Neural cell (in vitro differentiated cells): ENCODE measurements around the gene LUC7L2. TPM values are rescaled to one million over a fixed set of nuclear protein-coding genes. Genes with fewer than 3 reads are reported as not detected.
"Not testable (repeated sequence)": the region's sequence is repeated elsewhere in the genome, so short reads cannot be mapped to it uniquely, and the experiment has no call there.

ENCODE experiments used
- H2AFZ ChIP-seq: fragments of 200-600, 300-800 bp; sonication (generic), shearing (Covaris generic); 2 replicates; pipeline ENCODE4 v1.6.0; 2014; ENCODE audit warnings: low read depth, mild to moderate bottlenecking, antibody characterized with exemption, low read length, moderate library complexity
- H3F3A ChIP-seq: fragments of 200-600 bp; shearing (Covaris generic); 2 replicates; pipeline ENCODE4 v1.6.1; 2016; ENCODE audit warnings: mild to moderate bottlenecking, moderate library complexity, mixed read lengths, antibody characterized with exemption, low read length; ENCODE audit not compliant: insufficient read depth, poor library complexity, severe bottlenecking
- H3K27ac ChIP-seq: fragments of 200-600, 300-800 bp; sonication (generic), shearing (Covaris generic); 2 replicates; pipeline ENCODE4 v1.5.1; 2014; ENCODE audit warnings: mild to moderate bottlenecking, low read length, moderate library complexity
- H3K27me3 ChIP-seq: fragments of 300-800, 200-600 bp; sonication (generic), shearing (Covaris generic); 2 replicates; pipeline ENCODE4 v1.6.0; 2014; ENCODE audit warnings: mild to moderate bottlenecking, low read depth, low read length, moderate library complexity; ENCODE audit not compliant: insufficient read depth
- H3K36me3 ChIP-seq: fragments of 300-800, 200-600 bp; sonication (generic), shearing (Covaris generic); 2 replicates; pipeline ENCODE4 v1.5.1; 2014; ENCODE audit warnings: mild to moderate bottlenecking, antibody characterized with exemption, low read length, moderate library complexity; ENCODE audit not compliant: insufficient read depth
- H3K4me2 ChIP-seq: fragments of 300-800, 200-600 bp; sonication (generic), shearing (Covaris generic); 2 replicates; pipeline ENCODE4 v1.6.0; 2014; ENCODE audit warnings: mild to moderate bottlenecking, low read length
- H3K4me3 ChIP-seq: fragments of 300-800, 200-600 bp; sonication (generic), shearing (Covaris generic); 2 replicates; pipeline ENCODE4 v1.5.1; 2014; ENCODE audit warnings: mild to moderate bottlenecking, low read length, moderate library complexity
- H3K79me2 ChIP-seq: fragments of 200-600 bp; shearing (Covaris generic); replicated peaks from 2 replicates; pipeline ENCODE4 v1.6.0; 2014; ENCODE audit warnings: mild to moderate bottlenecking, low read length, moderate library complexity; ENCODE audit not compliant: insufficient read depth
- H3K9ac ChIP-seq: fragments of 300-800, 200-600 bp; sonication (generic), shearing (Covaris generic); 2 replicates; pipeline ENCODE4 v1.6.1; 2016; ENCODE audit warnings: mild to moderate bottlenecking, low read length, mixed read lengths
- H3K9me2 ChIP-seq: fragments of 200-600 bp; shearing (Covaris generic); 2 replicates; pipeline ENCODE4 v1.6.1; 2016; ENCODE audit warnings: mild to moderate bottlenecking, low read length, mixed read lengths; ENCODE audit not compliant: insufficient read depth
- H3K9me3 ChIP-seq: fragments of 200-600, 300-800 bp; sonication (generic), shearing (Covaris generic); 2 replicates; pipeline ENCODE4 v1.6.1; 2016; ENCODE audit warnings: mild to moderate bottlenecking, mixed run types, low read length, moderate library complexity, mixed read lengths
- H4K20me1 ChIP-seq: fragments of 200-600 bp; shearing (Covaris generic); 2 replicates; pipeline ENCODE4 v1.6.1; 2016; ENCODE audit warnings: mild to moderate bottlenecking, mixed run types; ENCODE audit not compliant: insufficient read depth
- EP300 ChIP-seq: fragments of 450-650 bp; conservative IDR thresholded peaks from 2 replicates; pipeline ENCODE4 v1.6.1; 2014; ENCODE audit warnings: antibody characterized with exemption, mild to moderate bottlenecking, moderate library complexity; ENCODE audit not compliant: poor library complexity, severe bottlenecking
- EZH2 ChIP-seq: fragments of 200-600, 300-800 bp; shearing (Covaris generic), sonication (generic); IDR thresholded peaks from 2 replicates; pipeline ENCODE4 v1.6.1; 2014; ENCODE audit warnings: antibody characterized with exemption, low read length, borderline replicate concordance, mild to moderate bottlenecking; ENCODE audit not compliant: insufficient read depth, poor library complexity, severe bottlenecking
- MXI1 ChIP-seq: fragments of 450-650 bp; conservative IDR thresholded peaks from 2 replicates; pipeline ENCODE4 v1.6.1; 2014; ENCODE audit warnings: antibody characterized with exemption, mild to moderate bottlenecking; ENCODE audit not compliant: poor library complexity, severe bottlenecking
- POLR2AphosphoS5 ChIP-seq: IDR thresholded peaks from 2 replicates; pipeline ENCODE4 v1.6.1; 2012
- RAD21 ChIP-seq: fragments of 450-650 bp; conservative IDR thresholded peaks from 2 replicates; pipeline ENCODE4 v1.6.1; 2014; ENCODE audit warnings: antibody characterized with exemption, mild to moderate bottlenecking, moderate library complexity
- SMC3 ChIP-seq: fragments of 450-650 bp; conservative IDR thresholded peaks from 2 replicates; pipeline ENCODE4 v1.6.1; 2014; ENCODE audit warnings: antibody characterized with exemption, mild to moderate bottlenecking, moderate library complexity; ENCODE audit not compliant: poor library complexity
- TAF1 ChIP-seq: IDR thresholded peaks from 2 replicates; pipeline ENCODE4 v1.6.1; 2012; ENCODE audit warnings: low read depth
- polyA plus RNA-seq: library from polyadenylated mRNA; depleted of rRNA; stranded (reverse); fragments of >200 nt; gene quantifications from 2 replicates; pipeline ENCODE4 v1.2.3, GENCODE V29; 2014
- TF ChIP-seq, protein P1 (sequence below): IDR thresholded peaks from 2 replicates; pipeline ENCODE4 v1.6.1; 2012; ENCODE audit warnings: borderline replicate concordance
- TF ChIP-seq, protein P2 (sequence below): fragments of 450-650 bp; IDR thresholded peaks from 2 replicates; pipeline ENCODE4 v1.5.1; 2014; ENCODE audit warnings: antibody characterized with exemption, mild to moderate bottlenecking, moderate library complexity; ENCODE audit not compliant: poor library complexity, severe bottlenecking

The LUC7L2 gene
- polyA plus RNA-seq, 1 donor from 2014 or later: 153 TPM

- H3K27me3 ChIP-seq: no peaks in the 10 kb centered on the region
- no peak overlapping the region for H3K4me3 ChIP-seq
- no peaks in the 10 kb centered on the region for H3K36me3 ChIP-seq
- no peak overlapping the region for H3K27ac ChIP-seq
- H3K4me2 ChIP-seq: no peak overlapping the region
- no peak overlapping the region for H3K9ac ChIP-seq
- no peak overlapping the region for H2AFZ ChIP-seq
- no peaks in the 10 kb centered on the region for H3K9me3 ChIP-seq
- no peaks in the 10 kb centered on the region for H3F3A ChIP-seq
- no peaks in the 10 kb centered on the region for H4K20me1 ChIP-seq
- no peak for TF ChIP-seq MXI1
- TF ChIP-seq SMC3: no peak
- TF ChIP-seq POLR2AphosphoS5: no peak
- no peak for TF ChIP-seq EZH2
- no peak for TF ChIP-seq RAD21
- TF ChIP-seq, protein P1, sequence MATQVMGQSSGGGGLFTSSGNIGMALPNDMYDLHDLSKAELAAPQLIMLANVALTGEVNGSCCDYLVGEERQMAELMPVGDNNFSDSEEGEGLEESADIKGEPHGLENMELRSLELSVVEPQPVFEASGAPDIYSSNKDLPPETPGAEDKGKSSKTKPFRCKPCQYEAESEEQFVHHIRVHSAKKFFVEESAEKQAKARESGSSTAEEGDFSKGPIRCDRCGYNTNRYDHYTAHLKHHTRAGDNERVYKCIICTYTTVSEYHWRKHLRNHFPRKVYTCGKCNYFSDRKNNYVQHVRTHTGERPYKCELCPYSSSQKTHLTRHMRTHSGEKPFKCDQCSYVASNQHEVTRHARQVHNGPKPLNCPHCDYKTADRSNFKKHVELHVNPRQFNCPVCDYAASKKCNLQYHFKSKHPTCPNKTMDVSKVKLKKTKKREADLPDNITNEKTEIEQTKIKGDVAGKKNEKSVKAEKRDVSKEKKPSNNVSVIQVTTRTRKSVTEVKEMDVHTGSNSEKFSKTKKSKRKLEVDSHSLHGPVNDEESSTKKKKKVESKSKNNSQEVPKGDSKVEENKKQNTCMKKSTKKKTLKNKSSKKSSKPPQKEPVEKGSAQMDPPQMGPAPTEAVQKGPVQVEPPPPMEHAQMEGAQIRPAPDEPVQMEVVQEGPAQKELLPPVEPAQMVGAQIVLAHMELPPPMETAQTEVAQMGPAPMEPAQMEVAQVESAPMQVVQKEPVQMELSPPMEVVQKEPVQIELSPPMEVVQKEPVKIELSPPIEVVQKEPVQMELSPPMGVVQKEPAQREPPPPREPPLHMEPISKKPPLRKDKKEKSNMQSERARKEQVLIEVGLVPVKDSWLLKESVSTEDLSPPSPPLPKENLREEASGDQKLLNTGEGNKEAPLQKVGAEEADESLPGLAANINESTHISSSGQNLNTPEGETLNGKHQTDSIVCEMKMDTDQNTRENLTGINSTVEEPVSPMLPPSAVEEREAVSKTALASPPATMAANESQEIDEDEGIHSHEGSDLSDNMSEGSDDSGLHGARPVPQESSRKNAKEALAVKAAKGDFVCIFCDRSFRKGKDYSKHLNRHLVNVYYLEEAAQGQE: no peak
- TF ChIP-seq, protein P2, sequence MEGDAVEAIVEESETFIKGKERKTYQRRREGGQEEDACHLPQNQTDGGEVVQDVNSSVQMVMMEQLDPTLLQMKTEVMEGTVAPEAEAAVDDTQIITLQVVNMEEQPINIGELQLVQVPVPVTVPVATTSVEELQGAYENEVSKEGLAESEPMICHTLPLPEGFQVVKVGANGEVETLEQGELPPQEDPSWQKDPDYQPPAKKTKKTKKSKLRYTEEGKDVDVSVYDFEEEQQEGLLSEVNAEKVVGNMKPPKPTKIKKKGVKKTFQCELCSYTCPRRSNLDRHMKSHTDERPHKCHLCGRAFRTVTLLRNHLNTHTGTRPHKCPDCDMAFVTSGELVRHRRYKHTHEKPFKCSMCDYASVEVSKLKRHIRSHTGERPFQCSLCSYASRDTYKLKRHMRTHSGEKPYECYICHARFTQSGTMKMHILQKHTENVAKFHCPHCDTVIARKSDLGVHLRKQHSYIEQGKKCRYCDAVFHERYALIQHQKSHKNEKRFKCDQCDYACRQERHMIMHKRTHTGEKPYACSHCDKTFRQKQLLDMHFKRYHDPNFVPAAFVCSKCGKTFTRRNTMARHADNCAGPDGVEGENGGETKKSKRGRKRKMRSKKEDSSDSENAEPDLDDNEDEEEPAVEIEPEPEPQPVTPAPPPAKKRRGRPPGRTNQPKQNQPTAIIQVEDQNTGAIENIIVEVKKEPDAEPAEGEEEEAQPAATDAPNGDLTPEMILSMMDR: no peak
- no peak for TF ChIP-seq TAF1
- TF ChIP-seq EP300: no peak
- no peaks in the 10 kb centered on the region for H3K9me2 ChIP-seq
- H3K79me2 ChIP-seq: no peaks in the 10 kb centered on the region
Measured at GRCh38 chr7:139332697-139333359, 26.9 kb upstream of the LUC7L2 start.

GRCh38 chr7:139333443-139333842 lies 26.3 kb upstream of the LUC7L2 start:
- not testable (repeated sequence) for H3K9me2 ChIP-seq, H3K9me3 ChIP-seq, H3K27me3 ChIP-seq, H3K4me3 ChIP-seq, H4K20me1 ChIP-seq, H3K79me2 ChIP-seq, H3K9ac ChIP-seq, H3K36me3 ChIP-seq, H3K27ac ChIP-seq, H3K4me2 ChIP-seq, H2AFZ ChIP-seq, H3F3A ChIP-seq
